MM.1S (cell line): ENCODE measurements around the gene MYO10.

Source experiments
- CTCF ChIP-seq: fragments of 300-600 bp; sonication (generic); IDR thresholded peaks from 2 replicates; pipeline ENCODE4 v1.5.1; 2016; ENCODE audit warnings: antibody characterized with exemption, low read length, mixed read lengths
- EZH2 ChIP-seq: fragments of 300-600 bp; sonication (generic); optimal IDR thresholded peaks from 2 replicates; pipeline ENCODE3; 2017; ENCODE audit warnings: low read depth, mild to moderate bottlenecking, antibody characterized with exemption, low read length, mixed read lengths
- EZH2phosphoT487 ChIP-seq: fragments of 300-600 bp; sonication (generic); IDR thresholded peaks from 2 replicates; pipeline ENCODE4 v1.6.1; 2018; ENCODE audit warnings: antibody characterized with exemption, low read length

GRCh38 chr5:16886366-16886736 is 49.7 kb downstream of the MYO10 start:
- no peak for TF ChIP-seq CTCF
- no peak for TF ChIP-seq EZH2phosphoT487
- TF ChIP-seq EZH2: no peak
